ENCODE data around the gene HDAC4.

Gene HDAC4

GRCh38 chr2:239122421-239123110 lies 278.3 kb downstream of the HDAC4 start:
- Histone ChIP-seq H3K4me3 (replicated peaks; ENCODE audit: insufficient read depth, low read length) (no peak overlapping the region), H3K27me3 (ENCODE audit: insufficient read depth, poor library complexity, severe bottlenecking) (no peaks in the 10 kb centered on the region), H3K27ac (replicated peaks) (no peak overlapping the region)
- DNase-seq (ENCODE audit: low read depth in 1 of 2, low spot score in 1 of 2), result no peak
- TF ChIP-seq REST (IDR thresholded peaks at IDR 0.05; ENCODE audit: insufficient replicate concordance, low read depth), result no peak
- TF ChIP-seq POLR2AphosphoS5 (IDR thresholded peaks at IDR 0.05; ENCODE audit: low read depth), result no peak
- TF ChIP-seq GABPA (IDR thresholded peaks at IDR 0.05; ENCODE audit: low read depth), result no peak
- TF ChIP-seq SPI1 (IDR thresholded peaks at IDR 0.05; ENCODE audit: borderline replicate concordance, low read depth), result no peak
- TF ChIP-seq CTCF (IDR thresholded peaks at IDR 0.05; ENCODE audit: insufficient read depth, low read length), result no peak

- H3K27me3 ChIP-seq (ENCODE audit: insufficient read depth, poor library complexity, severe bottlenecking), result no peaks in the 10 kb centered on the region
- TF ChIP-seq GABPA (IDR thresholded peaks at IDR 0.05; ENCODE audit: low read depth) (no peak), SPI1 (IDR thresholded peaks at IDR 0.05; ENCODE audit: borderline replicate concordance, low read depth) (no peak), CTCF (IDR thresholded peaks at IDR 0.05; ENCODE audit: insufficient read depth, low read length) (no peak), POLR2AphosphoS5 (IDR thresholded peaks at IDR 0.05; ENCODE audit: low read depth) (no peak), REST (IDR thresholded peaks at IDR 0.05; ENCODE audit: insufficient replicate concordance, low read depth) (no peak)
- H3K27ac ChIP-seq (replicated peaks), result no peak overlapping the region
- DNase-seq (ENCODE audit: low read depth in 1 of 2, low spot score in 1 of 2), result no peak
- no peak overlapping the region for H3K4me3 ChIP-seq (replicated peaks; ENCODE audit: insufficient read depth, low read length)
Observed at GRCh38 chr2:239121600-239122012, 279.2 kb downstream of the HDAC4 start.

GRCh38 chr2:239120664-239121063 lies 280.2 kb downstream of the HDAC4 start:
- DNase-seq (ENCODE audit: low read depth in 1 of 2, low spot score in 1 of 2), result no peak
- Histone ChIP-seq H3K4me3 (replicated peaks; ENCODE audit: insufficient read depth, low read length) (no peak overlapping the region), H3K27ac (replicated peaks) (no peak overlapping the region), H3K27me3 (ENCODE audit: insufficient read depth, poor library complexity, severe bottlenecking) (no peaks in the 10 kb centered on the region)
- TF ChIP-seq POLR2AphosphoS5 (IDR thresholded peaks at IDR 0.05; ENCODE audit: low read depth) (no peak), GABPA (IDR thresholded peaks at IDR 0.05; ENCODE audit: low read depth) (no peak)

DNA sequence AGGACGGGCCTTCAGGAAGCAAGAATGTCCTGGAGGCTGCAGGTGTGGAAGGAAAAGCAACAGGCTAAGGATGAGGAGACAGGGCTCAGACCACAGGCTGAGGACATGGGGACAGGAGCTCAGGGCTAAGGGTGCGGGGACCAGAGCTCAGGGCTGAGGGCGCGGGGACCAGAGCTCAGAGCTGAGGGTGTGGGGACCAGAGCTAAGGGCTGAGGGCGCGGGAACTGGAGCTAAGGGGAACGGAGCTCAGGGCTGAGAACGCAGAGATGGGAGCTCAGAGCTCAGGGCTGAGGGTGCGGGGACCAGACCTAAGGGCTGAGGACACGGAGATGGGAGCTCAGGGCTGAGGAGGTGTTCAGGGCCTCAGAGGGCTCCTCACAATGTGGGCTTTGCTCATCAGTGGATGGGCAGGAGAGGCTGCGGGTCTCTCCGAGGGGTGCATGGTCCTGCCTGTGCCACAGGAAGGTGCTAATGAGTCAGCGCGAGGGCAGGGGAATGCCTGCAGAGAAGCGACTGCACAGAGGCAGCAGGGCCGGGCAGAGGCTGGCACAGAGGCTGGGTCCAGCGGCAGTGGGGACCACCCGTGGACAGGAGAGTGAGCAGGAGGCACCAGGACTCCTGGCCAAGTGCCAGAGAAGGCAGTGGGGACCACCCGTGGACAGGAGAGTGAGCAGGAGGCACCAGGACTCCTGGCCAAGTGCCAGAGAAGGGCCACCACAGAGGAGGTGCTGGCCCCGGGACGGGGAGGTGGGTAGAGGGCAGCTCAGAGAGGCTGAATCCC lies 281.3 kb downstream of the HDAC4 start:
- H3K4me3 ChIP-seq (replicated peaks; ENCODE audit: insufficient read depth, low read length), result no peak overlapping the region
- TF ChIP-seq GABPA (IDR thresholded peaks at IDR 0.05; ENCODE audit: low read depth) (no peak), CTCF (IDR thresholded peaks at IDR 0.05; ENCODE audit: insufficient read depth, low read length) (no peak), REST (IDR thresholded peaks at IDR 0.05; ENCODE audit: insufficient replicate concordance, low read depth) (no peak), SPI1 (IDR thresholded peaks at IDR 0.05; ENCODE audit: borderline replicate concordance, low read depth) (no peak), POLR2AphosphoS5 (IDR thresholded peaks at IDR 0.05; ENCODE audit: low read depth) (no peak)
- H3K27me3 ChIP-seq (ENCODE audit: insufficient read depth, poor library complexity, severe bottlenecking), result no peaks in the 10 kb centered on the region
- no peak overlapping the region for H3K27ac ChIP-seq (replicated peaks)
- DNase-seq (ENCODE audit: low read depth in 1 of 2, low spot score in 1 of 2), result no peak

Measured in HL-60 (cell line).